ENCODE data around the gene PLAAT4. TPM values are rescaled to one million over a fixed set of nuclear protein-coding genes. Genes with fewer than 3 reads are reported as not detected.

The PLAAT4 gene
- total and polyA plus RNA-seq, 2 of the 13 experiments (the other 11 are each of a cell fraction or from before 2014, with no cell fraction given): 0.71 to 1.00 TPM

GRCh38 chr11:63554877-63555223, 18.2 kb downstream of the PLAAT4 start:
- CTCF ChIA-PET (ENCODE audit: low intra/inter-chr PET ratio, low total read pairs): no interaction called here
- Histone ChIP-seq H3K36me3 (replicated peaks in 1 of 2; ENCODE audit: control insufficient read depth in 1 of 2, insufficient read depth in 2 of 2, low read length in 2 of 2) (no peaks in the 10 kb centered on the region), H3K4me1 (ENCODE audit: insufficient read depth, low read length) (peaks cover 8% of the 10 kb centered on the region; the same call in 1 of the 2 replicates), H3K27me3 (ENCODE audit: control insufficient read depth in 1 of 2, insufficient read depth in 2 of 2, low read length in 2 of 2) (peaks cover 0 to 5% of the 10 kb centered on the region in 2 experiments; a peak in 2 of 5 replicates), H3K4me2 (ENCODE audit: low read depth, low read length) (no peak overlapping the region), H3K4me3 (replicated peaks in 1 of 3; ENCODE audit: insufficient read depth in 1 of 3, low read depth in 2 of 3, low read length in 3 of 3) (no peak overlapping the region), H3K27ac (ENCODE audit: extremely low read length, insufficient read depth, low read length) (no peak overlapping the region), H2AFZ (ENCODE audit: low read length) (no peak overlapping the region), H3K9ac (ENCODE audit: insufficient read depth, low read depth, low read length) (no peak overlapping the region), H4K20me1 (ENCODE audit: insufficient read depth, low read length) (no peaks in the 10 kb centered on the region), H3K79me2 (ENCODE audit: insufficient read depth, low read length) (no peaks in the 10 kb centered on the region), H3K9me3 (ENCODE audit: low read length) (no peaks in the 10 kb centered on the region)
- BruUV-seq (replicated peaks): no TSS peak
- 26% methylated on average over 4 of the region's 4 CpGs for WGBS (ENCODE audit: low lambda C conversion rate)
- TF ChIP-seq CREBL2 (CRISPR knock-in tag; IDR thresholded peaks at IDR 0.05; ENCODE audit: borderline replicate concordance): no peak
- TF ChIP-seq MXD4 (CRISPR knock-in tag; IDR thresholded peaks at IDR 0.05): no peak
- no peak for TF ChIP-seq BORCS8-MEF2B (CRISPR knock-in tag; IDR thresholded peaks at IDR 0.05)
- TF ChIP-seq TERF1 (CRISPR knock-in tag; IDR thresholded peaks at IDR 0.05): no peak
- TF ChIP-seq, protein P1, sequence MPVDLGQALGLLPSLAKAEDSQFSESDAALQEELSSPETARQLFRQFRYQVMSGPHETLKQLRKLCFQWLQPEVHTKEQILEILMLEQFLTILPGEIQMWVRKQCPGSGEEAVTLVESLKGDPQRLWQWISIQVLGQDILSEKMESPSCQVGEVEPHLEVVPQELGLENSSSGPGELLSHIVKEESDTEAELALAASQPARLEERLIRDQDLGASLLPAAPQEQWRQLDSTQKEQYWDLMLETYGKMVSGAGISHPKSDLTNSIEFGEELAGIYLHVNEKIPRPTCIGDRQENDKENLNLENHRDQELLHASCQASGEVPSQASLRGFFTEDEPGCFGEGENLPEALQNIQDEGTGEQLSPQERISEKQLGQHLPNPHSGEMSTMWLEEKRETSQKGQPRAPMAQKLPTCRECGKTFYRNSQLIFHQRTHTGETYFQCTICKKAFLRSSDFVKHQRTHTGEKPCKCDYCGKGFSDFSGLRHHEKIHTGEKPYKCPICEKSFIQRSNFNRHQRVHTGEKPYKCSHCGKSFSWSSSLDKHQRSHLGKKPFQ (CRISPR knock-in tag; IDR thresholded peaks at IDR 0.05; ENCODE audit: insufficient replicate concordance): no peak
- TF ChIP-seq ZNF576 (CRISPR knock-in tag; IDR thresholded peaks at IDR 0.05): no peak
- no peak for TF ChIP-seq SP2 (CRISPR knock-in tag; IDR thresholded peaks at IDR 0.05)
- in situ Hi-C loops (cut with HindIII; ENCODE audit: extremely low pct_ligation_motif_present, low pct_unique_long_range_greater_than_20kb): no loop called here
- no peak for ATAC-seq
- POLR2A ChIA-PET: no interaction called here
- intact Hi-C loops (cut with micrococcal nuclease; ENCODE audit: unreplicated experiment): no loop called here
- no peak for DNase-seq (ENCODE audit: low spot score)
- FAIRE-seq: no peak
